ENCODE results near the gene NOX4.

DNA sequence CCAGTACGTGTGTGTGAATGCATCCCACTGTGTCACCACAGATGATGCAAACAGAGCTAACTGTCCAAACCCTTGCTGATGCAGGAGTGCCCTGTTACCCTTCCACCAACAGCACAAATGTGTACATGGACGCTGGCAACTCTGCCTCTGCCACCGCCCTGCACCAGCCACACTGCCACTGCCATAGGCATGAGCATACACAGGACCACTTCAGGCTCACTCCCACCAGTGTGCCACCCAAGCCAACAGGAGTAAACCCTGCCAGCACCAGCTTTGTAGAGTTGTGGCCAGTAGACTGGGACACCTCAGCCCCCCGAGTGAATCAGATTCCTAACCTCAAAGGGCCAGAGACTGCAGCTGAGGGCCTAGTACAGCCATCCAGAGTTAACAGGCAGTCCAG, 34.0 kb downstream of the NOX4 start:
- no peak for TF ChIP-seq CEBPB (IDR thresholded peaks at IDR 0.05; ENCODE audit: borderline replicate concordance in 1 of 2, low read depth in 2 of 2, low read length in 2 of 2)
- TF ChIP-seq POLR2AphosphoS5 (IDR thresholded peaks at IDR 0.05; ENCODE audit: low read length): no peak
- TF ChIP-seq CTCF (IDR thresholded peaks at IDR 0.05 in 2 of 3, conservative IDR thresholded peaks at IDR 0.05 in 1 of 3; ENCODE audit: control insufficient read depth in 2 of 3, extremely low read depth in 1 of 3, insufficient read depth in 1 of 3, low read depth in 3 of 3, low read length in 3 of 3): no peak
- no peak for TF ChIP-seq ETV6 (conservative IDR thresholded peaks at IDR 0.05 in 1 of 2, IDR thresholded peaks at IDR 0.05 in 1 of 2; ENCODE audit: borderline replicate concordance in 1 of 2, low read depth in 1 of 2)
- no peak for TF ChIP-seq SREBF2 (IDR thresholded peaks at IDR 0.05; ENCODE audit: low read length)
- TF ChIP-seq EP300 (IDR thresholded peaks at IDR 0.05; ENCODE audit: borderline replicate concordance in 1 of 2, control insufficient read depth in 1 of 2, low read depth in 2 of 2, low read length in 2 of 2): no peak
- TF ChIP-seq USF1 (IDR thresholded peaks at IDR 0.05; ENCODE audit: borderline replicate concordance, extremely low read length, insufficient read depth, low read depth, low read length): no peak
- TF ChIP-seq ZBED1 (IDR thresholded peaks at IDR 0.05; ENCODE audit: borderline replicate concordance): no peak
- no peak for TF ChIP-seq RELA (IDR thresholded peaks at IDR 0.05; ENCODE audit: borderline replicate concordance, partially characterized antibody)
- no peak for TF ChIP-seq BRCA1 (IDR thresholded peaks at IDR 0.05; ENCODE audit: low read depth, low read length)
- TF ChIP-seq SRF (IDR thresholded peaks at IDR 0.05; ENCODE audit: low read depth in 2 of 2, low read length in 2 of 2): no peak

Data from GM12878 (cell line).